COLO668 (cell line): ENCODE data around the gene IGF2BP1.
"Not testable (repeated sequence)": the region's sequence is repeated elsewhere in the genome, so short reads cannot be mapped to it uniquely, and the experiment has no call there.

Experiments used
- DNase-seq: peaks from one replicate; lab custom pipeline; 2025; ENCODE audit not compliant: unreplicated experiment; lab: John Stamatoyannopoulos, UW

Gene IGF2BP1

GRCh38 chr17:48995304-48995973 lies 1.7 kb upstream of the IGF2BP1 start:
- no peak for DNase-seq

DNA sequence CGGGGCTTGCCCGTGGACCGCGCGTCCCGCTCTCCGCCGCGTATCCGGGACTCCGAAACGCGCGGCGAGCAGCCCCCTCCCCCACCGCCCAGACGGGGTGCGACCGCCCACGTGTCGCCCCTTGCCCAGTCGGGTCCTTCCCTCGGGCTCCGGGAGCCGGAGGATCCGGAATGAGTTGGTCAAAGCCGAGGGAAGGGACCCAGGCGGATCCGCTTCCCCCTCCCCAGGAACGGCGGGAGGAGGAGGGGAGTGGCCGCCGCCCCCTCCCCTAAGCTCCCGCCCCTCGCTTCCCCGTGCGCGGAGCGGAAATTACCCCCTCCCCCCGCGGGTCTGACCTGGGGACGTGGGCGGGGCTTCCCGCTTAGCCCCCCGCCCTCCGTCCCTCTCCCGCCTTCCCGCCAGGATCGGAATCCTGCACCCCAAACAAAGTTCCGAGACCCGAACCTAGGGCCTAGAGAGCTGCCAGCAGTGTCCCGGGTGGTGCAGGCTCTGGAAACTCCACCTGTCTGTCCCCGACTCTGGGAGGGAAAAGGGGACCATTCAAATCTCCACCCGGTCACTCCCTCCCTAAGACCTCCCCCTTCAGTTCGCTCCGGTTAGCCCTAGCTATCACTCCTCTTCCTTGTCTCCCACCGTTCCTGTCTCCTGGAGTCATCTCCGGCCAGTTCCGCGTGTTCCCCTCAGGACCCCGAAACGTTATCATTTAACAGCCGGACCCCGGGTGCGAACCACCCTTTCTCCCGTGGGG lies 1.0 kb upstream of the IGF2BP1 start:
- DNase-seq = no peak

DNA sequence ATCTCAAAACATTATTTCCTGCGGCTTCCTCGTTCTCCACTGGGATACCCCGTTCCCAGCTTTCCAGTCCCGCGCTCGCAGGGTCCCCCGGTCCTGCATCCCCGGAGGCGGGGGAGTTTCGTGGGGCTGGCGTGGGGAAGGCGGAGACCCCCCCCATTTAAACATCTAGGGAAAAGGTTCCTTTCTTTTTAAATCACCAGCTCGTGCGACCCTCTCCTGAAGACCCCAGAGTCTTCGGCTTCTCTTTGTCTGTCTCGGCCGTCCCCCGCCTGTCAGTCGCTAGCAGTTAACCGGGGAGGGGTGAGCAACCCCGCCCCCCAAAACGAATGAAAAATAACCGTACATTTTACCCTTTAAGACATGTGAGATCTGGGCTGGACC lies 473 bp upstream of the IGF2BP1 start:
- no peak for DNase-seq

DNA sequence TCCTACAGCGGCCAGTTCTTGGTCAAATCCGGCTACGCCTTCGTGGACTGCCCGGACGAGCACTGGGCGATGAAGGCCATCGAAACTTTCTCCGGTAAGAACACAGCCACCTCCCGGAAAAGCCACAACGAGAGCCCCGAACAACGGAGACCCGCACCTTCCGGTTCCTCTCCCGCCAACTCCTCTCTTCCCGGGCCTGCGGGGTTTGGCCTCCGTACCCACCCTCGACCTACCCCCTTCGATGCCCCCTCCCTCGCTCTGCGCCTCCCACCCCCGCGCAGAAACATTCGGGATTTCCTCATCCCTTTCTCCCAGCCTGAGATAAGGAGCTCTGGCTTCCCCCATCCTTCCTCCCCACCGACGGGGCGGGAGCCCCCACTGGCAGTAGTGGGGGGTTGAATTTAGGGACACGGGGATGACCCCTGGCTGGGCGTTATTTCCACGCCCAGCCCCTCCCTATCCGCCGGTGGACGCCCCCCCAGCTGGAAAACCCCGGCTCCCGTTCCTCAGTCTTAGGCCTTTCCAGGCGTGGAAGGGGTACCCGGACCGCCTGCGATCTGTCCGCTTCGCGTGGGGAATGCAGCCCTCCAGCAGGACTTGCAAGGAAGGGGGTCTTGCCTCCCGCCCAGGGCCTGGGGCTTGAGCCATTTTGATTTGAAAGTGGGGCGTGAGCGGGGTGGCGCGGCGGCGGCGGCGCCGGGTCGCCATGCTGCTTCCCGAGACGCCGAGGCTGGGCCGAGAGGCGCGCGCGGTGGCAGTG lies 822 bp downstream of the IGF2BP1 start:
- DNase-seq = no peak

DNA sequence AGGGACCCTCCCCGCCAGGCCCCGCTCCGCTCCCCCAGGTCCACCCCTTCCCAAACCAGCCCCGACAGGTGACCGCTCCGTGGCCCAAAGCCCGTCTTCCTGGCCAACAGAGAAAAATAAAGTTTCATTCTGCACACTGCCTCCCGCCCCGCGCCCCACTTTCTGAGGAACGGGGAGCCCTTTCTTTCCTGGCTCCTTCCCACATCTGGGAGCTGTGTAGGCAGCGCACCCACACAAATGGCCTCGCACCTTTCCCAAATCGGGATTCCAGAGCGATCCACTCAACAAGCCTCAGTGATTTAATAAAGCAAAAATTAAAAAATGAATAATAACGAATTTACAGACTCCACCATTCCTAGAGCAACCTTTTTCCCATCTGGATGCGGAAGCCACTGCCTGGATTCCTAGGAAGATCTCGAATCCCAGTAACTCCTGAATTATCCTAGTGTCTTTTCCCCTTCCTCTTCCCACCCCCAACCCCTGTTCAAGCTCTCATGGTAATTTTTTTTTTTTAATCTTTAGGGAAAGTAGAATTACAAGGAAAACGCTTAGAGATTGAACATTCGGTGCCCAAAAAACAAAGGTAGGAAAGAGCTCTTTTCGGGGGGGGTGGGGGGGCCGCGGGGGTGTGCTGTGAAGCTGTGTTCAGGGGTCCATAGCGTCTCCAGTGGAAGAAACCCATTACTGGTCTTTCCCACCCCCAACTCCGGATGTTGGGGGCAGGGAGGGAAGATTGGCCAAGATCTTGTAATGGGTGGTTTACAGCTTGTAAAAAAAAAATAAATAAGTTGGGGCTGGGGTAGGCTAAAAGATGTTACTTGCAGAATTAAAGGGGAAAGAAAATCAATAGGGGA lies 1.6 kb downstream of the IGF2BP1 start:
- DNase-seq = no peak

DNA sequence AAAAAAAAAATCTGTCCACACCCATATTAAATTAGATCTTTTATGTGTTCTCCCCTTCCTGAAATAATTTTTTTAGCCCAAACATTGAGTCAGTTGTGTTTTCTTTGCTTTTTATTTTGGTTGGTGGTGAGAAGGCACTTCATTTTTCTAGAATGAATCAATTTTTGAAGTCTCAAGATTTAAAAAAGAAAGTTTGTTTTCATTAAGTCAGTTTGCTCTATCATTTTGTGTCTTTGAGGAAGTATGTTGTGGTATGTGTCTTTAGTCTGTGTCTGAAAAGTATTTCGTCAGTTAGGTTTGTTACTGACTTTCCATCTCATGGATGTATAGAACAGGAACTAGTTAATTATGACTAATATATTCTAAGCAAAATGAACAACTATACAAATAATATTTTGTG lies 3.8 kb downstream of the IGF2BP1 start:
- DNase-seq = no peak

- DNase-seq = no peak
Observed at GRCh38 chr17:49001671-49002070, 4.5 kb downstream of the IGF2BP1 start.

- DNase-seq = no peak
Observed at GRCh38 chr17:49002331-49002730, 5.1 kb downstream of the IGF2BP1 start.

DNA sequence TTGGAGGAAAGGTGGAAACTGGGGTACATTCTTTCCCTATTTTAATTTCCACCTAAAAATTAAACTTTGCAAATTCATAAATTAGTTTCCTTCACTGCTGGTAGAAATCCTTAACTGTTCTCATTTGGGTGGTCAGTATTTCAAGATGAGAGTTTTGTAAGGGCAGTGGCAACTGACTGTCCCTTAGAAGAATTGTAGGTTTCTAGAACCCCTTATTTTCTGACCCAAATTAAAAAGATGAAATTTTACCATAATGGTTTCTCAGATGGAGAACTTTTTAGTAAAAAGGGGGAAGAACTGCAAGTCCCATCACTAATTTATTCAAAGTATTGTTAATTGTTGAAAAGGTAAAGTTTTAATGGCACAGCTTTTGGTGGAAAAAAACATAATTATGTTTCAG lies 5.6 kb downstream of the IGF2BP1 start:
- no peak for DNase-seq

DNA sequence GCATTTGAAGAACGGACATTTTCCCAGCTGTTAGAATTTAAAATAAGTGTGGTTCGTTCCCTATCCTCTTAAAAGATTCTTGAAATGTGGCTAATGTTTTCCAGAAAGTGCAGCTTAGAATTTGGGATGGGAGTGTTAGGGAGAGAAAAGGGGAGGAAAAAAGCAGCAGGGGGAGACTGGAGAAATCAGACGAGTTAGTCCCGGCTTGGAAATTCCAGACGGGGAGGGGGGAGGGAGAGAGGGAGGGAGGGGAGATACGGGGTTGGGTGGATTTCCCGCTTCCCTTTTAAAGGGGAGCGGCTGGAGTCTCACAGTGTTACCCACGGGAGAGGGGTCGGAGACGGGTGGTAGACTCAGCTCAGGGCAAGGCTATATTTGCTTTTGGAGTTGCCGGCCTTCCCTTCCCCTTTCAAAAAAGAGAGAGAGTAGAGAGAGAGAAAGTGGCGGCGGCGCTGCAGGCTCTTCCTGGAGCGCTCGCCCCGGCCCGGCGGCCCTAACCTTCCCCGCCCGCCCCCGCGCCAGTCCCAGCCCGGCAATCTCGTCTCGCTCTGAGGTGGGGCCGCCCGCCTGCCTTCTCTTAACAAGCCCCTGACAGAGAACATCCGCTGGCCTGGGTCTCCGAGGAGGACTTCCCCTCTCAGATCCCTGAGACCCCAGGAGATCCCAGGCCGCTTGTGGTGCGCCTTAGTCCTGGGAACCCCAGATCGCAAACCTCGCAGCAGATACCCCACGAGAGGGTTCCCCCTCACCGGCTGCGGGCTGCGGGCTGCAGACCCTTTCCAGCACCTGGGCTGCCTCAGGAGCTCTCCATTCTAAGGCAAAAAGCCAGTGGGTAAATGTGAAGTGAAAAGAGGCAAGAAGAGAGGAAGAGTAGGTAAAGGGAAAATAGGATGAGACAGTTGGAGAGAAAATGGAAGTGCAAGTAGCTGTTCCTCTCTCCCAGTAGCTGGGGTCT lies 6.6 kb downstream of the IGF2BP1 start:
- no peak for DNase-seq

DNA sequence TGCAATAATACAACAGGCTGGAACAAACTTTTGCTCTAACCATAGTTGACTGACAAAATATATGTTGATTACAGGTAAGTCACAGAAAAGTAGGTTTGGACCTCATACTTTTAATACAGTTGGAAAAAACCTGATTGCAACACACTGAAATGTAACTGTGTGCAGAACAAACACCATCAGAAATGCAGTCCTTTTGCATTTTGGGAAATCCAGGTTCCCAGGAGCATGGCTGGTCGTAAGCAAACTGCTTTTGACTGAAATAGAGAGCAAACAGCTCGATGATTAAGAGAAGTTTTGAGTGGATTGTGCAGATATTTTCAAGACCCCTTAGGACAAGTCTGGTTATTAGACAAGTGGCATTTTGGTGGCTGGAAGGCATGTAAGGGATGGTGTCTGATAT lies 8.0 kb downstream of the IGF2BP1 start:
- no peak for DNase-seq

DNA sequence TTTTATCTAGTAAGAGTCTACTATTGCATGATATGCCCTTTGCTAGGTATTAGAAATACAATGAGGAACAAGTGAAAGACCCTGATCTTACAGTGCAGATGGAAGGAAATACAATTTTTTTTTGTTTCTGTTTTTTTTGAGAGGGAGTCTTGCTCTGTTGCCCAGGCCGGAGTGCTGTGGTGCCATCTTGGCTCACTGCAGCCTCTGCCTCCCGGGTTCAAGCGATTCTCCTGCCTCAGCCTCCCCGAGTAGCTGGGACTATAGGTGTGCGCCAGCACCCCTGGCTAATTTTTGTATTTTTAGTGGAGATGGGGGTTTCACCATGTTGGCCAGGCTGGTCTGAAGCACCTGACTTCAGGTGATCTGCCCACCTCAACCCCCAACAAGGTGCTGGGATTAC lies 11.7 kb downstream of the IGF2BP1 start:
- DNase-seq = not testable (repeated sequence)

DNA sequence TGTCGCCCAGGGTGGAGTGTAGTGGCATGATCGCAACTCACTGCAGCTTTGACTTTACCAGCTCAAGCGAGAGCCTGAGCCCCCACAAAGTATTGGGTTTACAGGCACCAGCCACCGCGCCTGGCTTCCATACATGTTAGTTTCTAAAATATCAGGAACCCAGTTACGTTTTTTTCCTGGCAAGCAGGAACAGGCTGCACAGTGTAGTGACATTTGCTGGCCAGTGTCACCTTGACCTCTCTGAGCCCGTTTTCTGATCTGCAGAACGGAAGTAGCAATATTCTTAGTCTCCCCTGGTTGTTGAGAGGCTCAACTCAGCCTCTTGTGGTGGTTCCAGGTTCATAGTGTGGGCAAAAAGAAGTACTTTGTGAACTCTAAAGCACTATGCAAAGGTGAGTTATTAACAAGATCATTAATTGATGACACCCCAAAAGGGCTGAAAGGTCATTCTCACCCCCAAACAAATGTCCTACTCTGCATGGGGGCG lies 15.6 kb downstream of the IGF2BP1 start:
- DNase-seq = no peak

GRCh38 chr17:49013311-49014213 lies 16.4 kb downstream of the IGF2BP1 start:
- no peak for DNase-seq

GRCh38 chr17:49015179-49015923 lies 18.2 kb downstream of the IGF2BP1 start:
- no peak for DNase-seq

- DNase-seq = no peak
Observed at GRCh38 chr17:49015924-49016774, 19.0 kb downstream of the IGF2BP1 start.

GRCh38 chr17:49016775-49017463 lies 19.7 kb downstream of the IGF2BP1 start:
- DNase-seq = no peak
